ENCODE data around the gene GRB10. TPM values are rescaled to one million over a fixed set of nuclear protein-coding genes. Genes with fewer than 3 reads are reported as not detected.
A peak's percentile ranks its signal among the peaks of the same experiment; 100 is the strongest.

GRB10 gene
- total and polyA plus RNA-seq, 2 of the 8 experiments (the other 6 are each of a cell fraction or from before 2014, with no cell fraction given): 35.7 to 97.0 TPM

- H3K4me1 ChIP-seq (replicated peaks in 1 of 4; ENCODE audit: control insufficient read depth in 3 of 4, insufficient read depth in 4 of 4, low read length in 3 of 4): peaks cover 3 to 15% (median 9%) of the 10 kb centered on the region in 4 experiments; a peak in 6 of 7 replicates
- ChIA-PET CTCF (ENCODE audit: partially characterized antibody) (interaction anchor here (0.9 to 1.2 kb wide), 2 partner anchors 12 to 21 kb away, joined by 3 read pairs; no protein-coding TSS in a partner anchor), POLR2A (ENCODE audit: partially characterized antibody) (no interaction called here)
- no peak overlapping the region for H3K27ac ChIP-seq (ENCODE audit: low read depth, low read length)
- H3K4ac ChIP-seq (replicated peaks; ENCODE audit: insufficient read length, low read depth, low read length): no peak overlapping the region
- DNase-seq (ENCODE audit: low read depth in 1 of 2, low spot score in 2 of 2) (no peak), FAIRE-seq (no peak)
- no peaks in the 10 kb centered on the region for H3K23me2 ChIP-seq (ENCODE audit: low read depth, low read length)
- no peak overlapping the region for H3K18ac ChIP-seq (ENCODE audit: extremely low read depth, low read length)
- no peak for TF ChIP-seq SIX5 (IDR thresholded peaks at IDR 0.05; ENCODE audit: low read depth, low read length)
- no peak overlapping the region for H3K56ac ChIP-seq (replicated peaks; ENCODE audit: insufficient read length, low read depth, low read length)
- H4K91ac ChIP-seq (replicated peaks; ENCODE audit: insufficient read length, low read length): no peak overlapping the region
- H4K8ac ChIP-seq (ENCODE audit: extremely low read depth, insufficient read depth, low read length): no peak overlapping the region
- H3K36me3 ChIP-seq (ENCODE audit: control insufficient read depth in 2 of 4, insufficient read depth in 4 of 4, low read length in 3 of 4): no peaks in the 10 kb centered on the region
- H3K9me3 ChIP-seq (ENCODE audit: insufficient read depth in 2 of 2, low read depth in 1 of 2, low read length in 1 of 2): no peaks in the 10 kb centered on the region
- no peaks in the 10 kb centered on the region for H3K27me3 ChIP-seq (replicated peaks in 1 of 4; ENCODE audit: control insufficient read depth in 3 of 4, extremely low read depth in 1 of 4, insufficient read depth in 3 of 4, low read length in 3 of 4)
- no peaks in the 10 kb centered on the region for H4K20me1 ChIP-seq (replicated peaks in 1 of 2; ENCODE audit: control insufficient read depth in 1 of 2, insufficient read depth in 2 of 2, low read length in 2 of 2)
- H3K79me2 ChIP-seq (ENCODE audit: control insufficient read depth in 1 of 2, insufficient read depth in 2 of 2, low read length in 2 of 2): no peaks in the 10 kb centered on the region
- H2BK12ac ChIP-seq (ENCODE audit: low read depth, low read length): no peak overlapping the region
- H3K79me1 ChIP-seq (ENCODE audit: low read depth, low read length): no peaks in the 10 kb centered on the region
- H2BK20ac ChIP-seq (ENCODE audit: low read length): no peak overlapping the region
- no peak overlapping the region for H3K9ac ChIP-seq (replicated peaks in 1 of 4; ENCODE audit: extremely low read depth in 1 of 4, low read depth in 3 of 4, low read length in 3 of 4)
- no peak overlapping the region for H2AK5ac ChIP-seq (ENCODE audit: low read depth, low read length)
- no peak overlapping the region for H2BK5ac ChIP-seq (ENCODE audit: low read depth, low read length)
- no peak overlapping the region for H3K4me3 ChIP-seq (ENCODE audit: extremely low read depth in 1 of 4, insufficient read depth in 2 of 4, low read depth in 3 of 4, low read length in 4 of 4)
- H3K4me2 ChIP-seq (ENCODE audit: insufficient read depth in 1 of 2, low read depth in 2 of 2, low read length in 2 of 2): 0 out of 4 replicates have a peak overlapping the region, but pooled peaks of 1 of the 2 experiments have one; percentile 13
- no peak overlapping the region for H2AFZ ChIP-seq (ENCODE audit: low read length)
- H4K5ac ChIP-seq (ENCODE audit: insufficient read length, low read depth, low read length): no peak overlapping the region
- H3K23ac ChIP-seq (ENCODE audit: insufficient read length): no peak overlapping the region
- H2BK15ac ChIP-seq (ENCODE audit: low read length): no peak overlapping the region
- no peak overlapping the region for H3K14ac ChIP-seq (ENCODE audit: insufficient read length)
- 41% methylated on average over 3 of the region's 3 CpGs; no CpG with 5 or more reads in 1 of the 2 experiments for WGBS, 2 experiments (ENCODE audit: extremely low coverage in 1 of 2, insufficient coverage in 1 of 2, insufficient read length in 1 of 2, insufficient replicate concordance in 2 of 2, low coverage in 1 of 2, low lambda C conversion rate in 2 of 2, missing lambda C conversion rate in 1 of 2)
- no peak overlapping the region for H2BK120ac ChIP-seq (replicated peaks; ENCODE audit: low read depth, low read length)
Measured at GRCh38 chr7:50814166-50814565, 31.5 kb upstream of the GRB10 start.

Data from H1 (cell line).